Measurements from ENCODE around the gene SASS6. TPM values are rescaled to one million over a fixed set of nuclear protein-coding genes. Genes with fewer than 3 reads are reported as not detected.

SASS6 gene
- total and polyA plus RNA-seq, 5 donors from 2014 or later, result 1.3 to 3.2 (median 2.7) TPM

Other genes with a start within 250 kb of the SASS6 start
- 25.1 TPM for gene SLC35A3, start 162.9 kb downstream of the SASS6 start, total RNA-seq
- 10 to 100 TPM in 2 of 4 donors, 1 to 10 TPM in 2; 9.5 to 14.4 (median 11.9) TPM for gene SLC35A3, start 162.9 kb downstream of the SASS6 start, polyA plus RNA-seq
- gene TRMT13, start 233 bp upstream of the SASS6 start, total RNA-seq, result 12.2 TPM
- 10 to 100 TPM in 1 of 4 donors, 1 to 10 TPM in 3; 7.5 to 11.4 (median 8.8) TPM for gene TRMT13, start 233 bp upstream of the SASS6 start, polyA plus RNA-seq
- 1.6 TPM for gene LRRC39, start 45.3 kb upstream of the SASS6 start, total RNA-seq
- not detected for gene LRRC39, start 45.3 kb upstream of the SASS6 start, polyA plus RNA-seq
- 10.0 TPM for gene DBT, start 116.9 kb upstream of the SASS6 start, total RNA-seq
- gene DBT, start 116.9 kb upstream of the SASS6 start, polyA plus RNA-seq, result 1 to 10 TPM; 3.4 to 6.3 (median 4.8) TPM
- 49.9 TPM for gene RTCA, start 133.3 kb upstream of the SASS6 start, total RNA-seq
- 10 to 100 TPM; 25.9 to 37.5 (median 29.6) TPM for gene RTCA, start 133.3 kb upstream of the SASS6 start, polyA plus RNA-seq
- gene CDC14A, start 219.6 kb upstream of the SASS6 start, total RNA-seq, result 155 TPM
- gene CDC14A, start 219.6 kb upstream of the SASS6 start, polyA plus RNA-seq, result 10 to 100 TPM; 33.8 to 40.2 (median 36.3) TPM